HepG2 (cell line): ENCODE measurements around the gene AP3D1. TPM values are rescaled to one million over a fixed set of nuclear protein-coding genes. Genes with fewer than 3 reads are reported as not detected.

Experiments
- ADNP ChIP-seq: sonication (generic); formaldehyde crosslinking; IDR thresholded peaks from 2 replicates; pipeline ENCODE4 v1.4.0; 2020; ENCODE audit warnings: missing genetic modification reagents
- ARID3A ChIP-seq: IDR thresholded peaks from 2 replicates; pipeline ENCODE4 v1.6.1; 2012; ENCODE audit warnings: low read depth, low read length, improper control_type of control experiment
- ARNTL ChIP-seq: sonication (generic); formaldehyde crosslinking; IDR thresholded peaks from 2 replicates; pipeline ENCODE4 v1.4.0; 2020; ENCODE audit warnings: mild to moderate bottlenecking, missing genetic modification reagents
- FOXJ3 ChIP-seq: sonication (generic); formaldehyde crosslinking; IDR thresholded peaks from 2 replicates; pipeline ENCODE4 v1.4.0; 2020; ENCODE audit warnings: missing genetic modification reagents, mild to moderate bottlenecking, borderline replicate concordance
- GABPA ChIP-seq, 2 experiments: IDR thresholded peaks; 2 replicates each; pipeline ENCODE4 v1.6.1; 2011 to 2016; ENCODE audit warnings: low read depth in 2 of 2, low read length in 1 of 2, missing biosample characterization in 1 of 2, missing genetic modification characterization in 1 of 2
- IRF2 ChIP-seq: IDR thresholded peaks from 2 replicates; pipeline ENCODE4 v1.6.1; 2018; ENCODE audit warnings: missing genetic modification reagents, missing compliant biosample characterization
- JARID2 ChIP-seq: sonication (generic); formaldehyde crosslinking; IDR thresholded peaks from 2 replicates; pipeline ENCODE4 v1.8.1; 2023; ENCODE audit warnings: missing genetic modification reagents, inconsistent platforms; ENCODE audit not compliant: insufficient replicate concordance
- KAT8 ChIP-seq: IDR thresholded peaks from 2 replicates; pipeline ENCODE4 v1.6.1; 2016; ENCODE audit warnings: missing genetic modification reagents, missing compliant biosample characterization
- KLF11 ChIP-seq: IDR thresholded peaks from 2 replicates; pipeline ENCODE4 v1.6.1; 2016; ENCODE audit warnings: missing compliant biosample characterization
- KLF9 ChIP-seq: IDR thresholded peaks from 2 replicates; pipeline ENCODE4 v1.6.1; 2016; ENCODE audit warnings: low read depth
- MAFG ChIP-seq: sonication (generic); formaldehyde crosslinking; IDR thresholded peaks from 2 replicates; pipeline ENCODE4 v1.5.1; 2020; ENCODE audit warnings: mild to moderate bottlenecking, missing genetic modification reagents
- MIXL1 ChIP-seq: IDR thresholded peaks from 2 replicates; pipeline ENCODE4 v1.6.1; 2016
- MNT ChIP-seq: fragments of 450-650 bp; IDR thresholded peaks from 2 replicates; pipeline ENCODE4 v1.6.1; 2016
- NFE2L1 ChIP-seq: sonication (generic); formaldehyde crosslinking; IDR thresholded peaks from 2 replicates; pipeline ENCODE4 v1.4.0; 2020; ENCODE audit warnings: missing genetic modification reagents, mild to moderate bottlenecking, borderline replicate concordance
- NFYC ChIP-seq: IDR thresholded peaks from 2 replicates; pipeline ENCODE4 v1.6.1; 2016; ENCODE audit warnings: missing genetic modification reagents, missing compliant biosample characterization
- NR2F2 ChIP-seq: IDR thresholded peaks from 2 replicates; pipeline ENCODE4 v1.6.1; 2012; ENCODE audit warnings: low read depth, inconsistent platforms, borderline replicate concordance
- ONECUT2 ChIP-seq: sonication (generic); formaldehyde crosslinking; IDR thresholded peaks from 2 replicates; pipeline ENCODE4 v1.4.0; 2020; ENCODE audit warnings: missing genetic modification reagents
- POLR2A ChIP-seq, 2 experiments: IDR thresholded peaks; 2 replicates each; pipeline ENCODE4 v1.6.1; 2011; ENCODE audit warnings: low read depth in 2 of 2, low read length in 2 of 2, mild to moderate bottlenecking in 1 of 2, moderate library complexity in 1 of 2; ENCODE audit not compliant: insufficient read depth in 1 of 2
- SPEN ChIP-seq: sonication (generic); formaldehyde crosslinking; IDR thresholded peaks from 2 replicates; pipeline ENCODE4 v1.5.1; 2020; ENCODE audit warnings: low read depth, mild to moderate bottlenecking, missing genetic modification reagents
- TBX2 ChIP-seq: sonication (generic); formaldehyde crosslinking; IDR thresholded peaks from 2 replicates; pipeline ENCODE4 v1.5.0; 2020; ENCODE audit warnings: missing genetic modification reagents, mild to moderate bottlenecking, borderline replicate concordance
- TGIF2 ChIP-seq: IDR thresholded peaks from 2 replicates; pipeline ENCODE4 v1.6.1; 2016; ENCODE audit warnings: control low read depth, missing compliant biosample characterization
- TSC22D2 ChIP-seq: sonication (generic); formaldehyde crosslinking; IDR thresholded peaks from 2 replicates; pipeline ENCODE4 v1.5.1; 2020; ENCODE audit warnings: missing genetic modification reagents, mild to moderate bottlenecking, borderline replicate concordance
- ZNF24 ChIP-seq: fragments of 450-650 bp; IDR thresholded peaks from 2 replicates; pipeline ENCODE4 v1.6.1; 2017; ENCODE audit warnings: antibody characterized with exemption, mild to moderate bottlenecking
- ZNF251 ChIP-seq: sonication (generic); formaldehyde crosslinking; IDR thresholded peaks from 2 replicates; pipeline ENCODE4 v1.9.0; 2021; ENCODE audit warnings: mild to moderate bottlenecking, missing genetic modification reagents
- ZNF747 ChIP-seq: sonication (generic); formaldehyde crosslinking; IDR thresholded peaks from 2 replicates; pipeline ENCODE4 v1.8.1; 2023; ENCODE audit warnings: missing genetic modification reagents, mild to moderate bottlenecking, borderline replicate concordance
- ZNF788 ChIP-seq: sonication (generic); formaldehyde crosslinking; IDR thresholded peaks from 2 replicates; pipeline ENCODE4 v1.5.0; 2020; ENCODE audit warnings: mild to moderate bottlenecking, missing genetic modification reagents, borderline replicate concordance
- ZUFSP ChIP-seq: sonication (generic); formaldehyde crosslinking; IDR thresholded peaks from 2 replicates; pipeline ENCODE4 v1.9.0; 2021; ENCODE audit warnings: missing genetic modification reagents, mild to moderate bottlenecking, borderline replicate concordance
- polyA plus RNA-seq, 8 experiments: library from polyadenylated mRNA; depleted of rRNA in 3 of 8; stranded (reverse) in 7 of 8; unstranded in 1 of 8; fragments of >200 nt; fragmentation: Illumina TruSeq in 4 of 8; extraction: Trizol in 4 of 8; gene quantifications; 2 replicates each; pipeline versions ENCODE4 v1.2.1 to v1.2.3, GENCODE V29; 2011 to 2016; ENCODE audit warnings: low read depth in 4 of 8, missing spikeins in 1 of 8, mixed read lengths in 1 of 8; ENCODE audit not compliant: insufficient read depth in 1 of 8
- total RNA-seq, 5 experiments: library from RNA; depleted of rRNA; stranded (reverse); fragments of >200 nt; fragmentation: Illumina TruSeq; extraction: Trizol; gene quantifications; 2 replicates each; pipeline ENCODE4 v1.2.3, GENCODE V29; 2016; ENCODE audit warnings: low read depth in 1 of 5

The AP3D1 gene
- total and polyA plus RNA-seq, 2 of the 13 experiments (the other 11 are each of a cell fraction or from before 2014, with no cell fraction given): 68.0 to 82.6 TPM

- peak; percentile 99 for TF ChIP-seq MNT
- no peak for TF ChIP-seq ONECUT2
- peak; percentile 71 for TF ChIP-seq SPEN (CRISPR knock-in tag)
- TF ChIP-seq MIXL1: no peak
- peak; percentile 40; the same call in 1 of the 2 replicates for TF ChIP-seq FOXJ3 (CRISPR knock-in tag)
- TF ChIP-seq MAFG (CRISPR knock-in tag): no peak
- TF ChIP-seq TGIF2 (CRISPR knock-in tag): peak; percentile 100
- 0 out of 2 replicates have a peak, but pooled peaks have one; percentile 44 for TF ChIP-seq TSC22D2 (CRISPR knock-in tag)
- 0 out of 2 replicates have a peak, but pooled peaks have one; percentile 35 for TF ChIP-seq KAT8
- TF ChIP-seq NFYC: peak; percentile 91
- TF ChIP-seq IRF2 (CRISPR knock-in tag): peak; percentile 39; the same call in 1 of the 2 replicates
- no peak for TF ChIP-seq ARID3A
- peak; percentile 25 for TF ChIP-seq JARID2 (CRISPR knock-in tag)
- TF ChIP-seq ADNP: peak; percentile 67; the same call in 1 of the 2 replicates
- peak; percentile 100 for TF ChIP-seq KLF9
- no peak for TF ChIP-seq ZUFSP (CRISPR knock-in tag)
- peak; percentile 76 for TF ChIP-seq GABPA (IDR thresholded peaks at IDR 0.05; ENCODE audit: low read depth, low read length)
- peak; percentile 92 for TF ChIP-seq GABPA (CRISPR knock-in tag; IDR thresholded peaks at IDR 0.05; ENCODE audit: low read depth)
- TF ChIP-seq TBX2 (CRISPR knock-in tag): peak; percentile 77
- TF ChIP-seq KLF11 (CRISPR knock-in tag): no peak; the same call in 1 of the 2 replicates
- TF ChIP-seq ZNF747 (CRISPR knock-in tag): 0 out of 2 replicates have a peak, but pooled peaks have one; percentile 39
- TF ChIP-seq NR2F2: no peak
- peak; percentile 25 to 52; a peak in 1 of 4 replicates for TF ChIP-seq POLR2A (IDR thresholded peaks at IDR 0.05; ENCODE audit: insufficient read depth in 1 of 2, low read depth in 2 of 2, low read length in 2 of 2)
- peak; percentile 89 for TF ChIP-seq ARNTL
- TF ChIP-seq ZNF251 (CRISPR knock-in tag): no peak
- no peak for TF ChIP-seq NFE2L1
- no peak for TF ChIP-seq ZNF24
- peak; percentile 63; the same call in 1 of the 2 replicates for TF ChIP-seq ZNF788 (CRISPR knock-in tag)
These were observed at the start of gene AP3D1 (continued) for GRCh38 chr19:2151339-2152229.
